GM15510 (cell line): ENCODE data around the gene SLC10A3.
A peak's percentile ranks its signal among the peaks of the same experiment; 100 is the strongest.

Experiments used
- POLR2A ChIP-seq: IDR thresholded peaks from 3 replicates; pipeline ENCODE4 v1.6.1; 2011; ENCODE audit warnings: borderline replicate concordance; ENCODE audit not compliant: insufficient read length; ENCODE audit errors: extremely low read depth

SLC10A3 gene

GRCh38 chrX:154489182-154489581 is 1.2 kb downstream of the SLC10A3 start:
- TF ChIP-seq POLR2A, result no peak

- no peak for TF ChIP-seq POLR2A
Measured at GRCh38 chrX:154488336-154489075, 1.9 kb downstream of the SLC10A3 start.

- no peak for TF ChIP-seq POLR2A
Measured at GRCh38 chrX:154487518-154488290, 2.7 kb downstream of the SLC10A3 start.

DNA sequence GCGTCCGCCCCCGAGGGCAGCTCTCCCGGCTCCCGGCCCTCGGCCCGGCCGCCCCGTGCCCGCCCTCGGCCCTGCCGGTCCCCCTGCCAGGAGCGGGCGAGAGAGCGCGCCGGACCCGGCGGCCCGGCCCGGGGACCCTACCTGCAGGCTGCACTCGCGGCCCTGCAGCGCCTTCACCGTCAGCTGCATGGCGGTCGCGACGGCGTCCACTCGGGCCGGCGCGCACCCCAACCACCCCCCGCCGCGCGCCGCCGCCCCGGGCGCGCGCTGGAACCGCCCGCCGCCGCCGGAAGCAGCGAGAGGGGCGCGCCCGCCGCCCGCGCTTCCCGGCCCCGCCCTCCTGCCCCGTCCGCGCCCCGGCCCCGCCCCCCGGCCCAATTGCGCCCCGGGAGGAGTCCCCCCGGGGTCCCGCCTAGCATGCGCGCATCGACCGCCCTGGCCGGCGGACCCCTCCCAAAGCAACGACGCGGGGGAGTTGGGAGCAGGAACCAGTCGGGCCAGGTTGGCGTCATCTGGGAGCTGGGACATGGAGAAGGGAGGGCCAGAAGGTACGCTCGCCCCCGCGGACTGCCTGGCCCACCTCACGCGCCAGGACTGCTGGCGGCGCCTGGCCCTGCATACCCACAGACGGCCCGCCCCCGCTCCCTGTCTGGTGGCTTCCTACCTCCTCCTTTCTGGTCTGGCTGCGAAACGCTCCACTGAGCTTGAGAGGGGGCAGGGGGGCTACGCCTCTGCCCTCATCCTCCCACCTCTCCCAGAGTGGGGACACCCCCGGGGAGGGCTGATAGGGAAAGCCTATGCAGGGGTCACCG is 3.8 kb downstream of the SLC10A3 start, which contains the start of gene UBL4A:
Gene UBL4A (minus strand): TSS at position 220 of the 812 bp plus-strand sequence. CDS start 31 bp downstream, at position 189.
- TF ChIP-seq POLR2A, result peak; percentile 54

- no peak for TF ChIP-seq POLR2A
Measured at GRCh38 chrX:154486052-154486395, 4.4 kb downstream of the SLC10A3 start.

DNA sequence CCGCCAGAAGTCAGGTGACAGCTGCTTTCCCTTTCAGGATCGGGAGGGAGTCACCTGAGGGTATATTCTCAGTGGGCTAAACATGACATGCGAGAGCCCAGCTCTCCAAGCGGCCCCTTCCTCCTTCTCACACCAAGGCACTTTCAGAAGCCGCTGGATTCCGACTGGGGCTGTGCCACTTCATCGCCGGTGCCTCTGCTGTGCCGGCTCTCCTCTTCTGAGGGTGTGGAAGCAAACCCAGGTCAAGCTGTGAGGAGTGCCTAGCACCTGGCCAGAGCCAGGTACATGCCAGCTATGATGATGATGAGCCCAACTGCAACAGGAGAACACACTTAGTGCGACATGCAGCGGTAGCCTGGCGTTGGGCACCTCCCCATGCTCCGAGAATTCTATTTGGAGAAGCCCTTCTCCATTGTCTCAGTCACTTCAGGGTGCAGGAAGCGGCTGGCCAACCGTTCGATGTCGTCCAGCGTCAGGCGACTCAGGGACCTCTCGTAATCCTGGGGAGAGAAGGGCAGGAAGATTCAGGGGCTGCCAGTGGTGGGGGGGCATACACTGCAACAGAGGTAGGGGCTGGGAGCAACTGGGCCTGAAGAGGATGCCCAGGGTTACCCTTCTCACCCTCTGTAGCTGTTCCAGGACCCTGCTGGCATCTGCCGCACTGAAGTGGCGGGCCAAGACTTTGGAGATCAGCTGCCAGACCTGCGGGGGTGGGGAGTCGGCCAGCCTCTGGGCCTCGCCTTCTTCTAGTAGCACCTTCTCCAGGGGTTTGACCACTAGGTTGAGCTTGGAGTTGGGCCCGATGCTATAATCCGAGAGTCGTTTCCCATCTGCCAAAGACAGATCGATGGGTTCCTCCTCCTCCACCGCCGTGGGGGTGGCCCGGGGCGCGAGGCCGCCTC is 5.0 kb downstream of the SLC10A3 start:
- no peak for TF ChIP-seq POLR2A

GRCh38 chrX:154484255-154485149 is 5.9 kb downstream of the SLC10A3 start:
- no peak for TF ChIP-seq POLR2A

DNA sequence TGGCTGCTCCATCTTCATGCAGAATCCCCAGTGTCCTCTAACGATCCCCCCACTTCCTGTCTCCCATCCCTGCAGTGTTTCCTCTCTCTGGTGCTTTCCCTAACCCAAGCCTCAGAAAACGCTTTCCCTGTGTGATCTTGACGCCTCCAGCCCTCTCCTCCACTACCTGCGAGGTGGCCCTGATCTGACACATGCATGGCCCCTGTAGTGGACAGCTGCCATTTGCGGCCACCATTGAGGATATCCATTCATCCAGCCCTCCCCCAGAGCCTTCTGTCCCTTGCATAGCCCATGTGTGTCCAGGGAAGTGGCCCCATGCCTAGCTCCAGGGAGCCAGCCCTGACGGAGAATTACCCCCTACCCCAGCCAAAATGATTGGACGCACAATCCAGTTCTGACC is 7.1 kb downstream of the SLC10A3 start:
- no peak for TF ChIP-seq POLR2A

GRCh38 chrX:154482786-154483185 is 7.6 kb downstream of the SLC10A3 start:
- TF ChIP-seq POLR2A, result no peak

GRCh38 chrX:154481911-154482601 is 8.4 kb downstream of the SLC10A3 start:
- TF ChIP-seq POLR2A, result no peak

- no peak for TF ChIP-seq POLR2A
Measured at GRCh38 chrX:154481195-154481594, 9.2 kb downstream of the SLC10A3 start.

DNA sequence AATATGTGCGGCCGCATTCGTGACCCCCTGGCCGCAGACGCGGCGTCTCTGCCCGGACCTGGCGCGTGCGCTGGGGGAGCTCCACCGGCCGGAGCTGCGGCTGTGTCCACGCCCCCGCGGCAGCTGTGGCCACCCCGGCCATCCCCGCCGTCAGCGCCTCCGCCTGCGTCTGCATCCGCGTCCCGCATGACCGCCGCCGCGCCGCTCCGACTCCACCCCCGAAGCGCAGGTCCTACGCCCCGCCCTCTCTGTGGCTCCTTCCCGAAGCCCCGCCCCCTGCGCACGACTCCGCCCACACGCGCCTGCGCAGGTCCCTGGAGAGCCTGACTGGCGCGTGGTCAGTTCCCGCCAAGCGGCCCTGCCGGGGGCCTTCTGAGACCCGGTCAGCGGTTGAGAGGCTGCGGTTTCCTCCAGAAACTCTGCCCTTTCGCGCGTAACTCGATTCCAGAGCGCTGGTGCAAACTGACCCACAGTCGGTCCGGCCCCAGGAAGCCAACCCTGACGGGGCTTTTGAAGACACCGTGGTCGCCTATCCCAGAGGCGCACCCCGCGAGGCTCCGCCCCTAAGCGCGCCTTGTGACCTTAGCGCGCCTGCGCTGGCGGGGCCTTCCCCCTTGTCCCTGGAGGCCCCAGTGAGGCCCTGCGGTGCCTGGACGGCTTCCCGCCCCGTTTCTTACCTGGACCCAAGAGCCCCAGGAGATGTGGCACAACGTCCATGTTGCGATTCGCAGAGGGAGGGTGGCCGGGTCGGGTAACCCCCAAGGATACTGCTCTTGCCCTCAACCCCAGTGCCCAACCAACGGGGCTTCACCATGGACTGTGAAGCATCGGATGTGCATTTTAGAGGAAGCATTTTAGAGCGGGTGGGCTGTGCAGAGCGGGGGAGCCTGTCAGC is 11.5 kb downstream of the SLC10A3 start, which contains the start of gene LAGE3:
Gene LAGE3 (minus strand): TSS at position 554 of the 895 bp plus-strand sequence. CDS start 366 bp downstream, at position 188.
- TF ChIP-seq POLR2A, result peak; percentile 74
